HG02610 (cell line): ENCODE results near the gene ITGAX.
A peak's percentile ranks its signal among the peaks of the same experiment; 100 is the strongest.
"Not testable (repeated sequence)": the region's sequence is repeated elsewhere in the genome, so short reads cannot be mapped to it uniquely, and the experiment has no call there.

Experiments used
- ATAC-seq: cut with Tn5 transposase; IDR thresholded peaks from one replicate; pipeline ENCODE4 v1.9.1; 2021; ENCODE audit warnings: mild to moderate bottlenecking, moderate library complexity; ENCODE audit not compliant: unreplicated experiment

Gene ITGAX

DNA sequence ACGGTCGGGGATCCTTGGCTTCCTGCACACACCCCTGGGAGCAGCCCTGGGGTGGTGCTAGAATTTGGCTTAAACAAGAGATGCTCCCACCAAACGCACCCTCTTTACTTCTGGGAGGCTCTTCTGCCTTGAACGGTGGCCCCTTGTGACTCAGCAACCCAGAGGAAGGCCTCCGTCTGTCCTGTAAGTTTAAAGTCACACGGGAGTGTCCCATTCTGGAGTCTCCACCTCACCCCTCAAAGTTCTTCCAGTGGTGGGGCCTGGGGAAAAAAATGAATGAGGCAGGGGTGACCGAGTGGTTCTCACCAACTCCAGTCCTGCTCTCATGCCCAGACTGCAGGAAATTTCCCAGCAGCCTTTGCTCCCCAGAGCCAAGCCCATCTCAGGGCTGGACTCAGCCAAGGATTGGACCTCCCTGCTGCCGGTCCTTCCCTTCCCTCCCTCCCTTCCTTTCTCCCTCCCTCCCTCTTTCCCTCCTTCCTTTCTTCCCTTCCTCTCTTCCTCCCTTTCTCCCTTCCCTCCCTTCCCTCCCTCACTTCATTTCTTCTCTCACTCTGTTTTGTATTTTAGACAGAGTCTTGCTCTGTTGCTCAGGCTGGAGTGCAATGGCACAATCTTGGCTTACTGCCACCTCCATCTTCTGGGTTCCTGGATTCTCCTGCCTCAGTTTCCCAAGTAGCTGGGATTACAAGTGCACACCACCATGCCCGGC is 49.5 kb downstream of the ITGAX start:
- no peak for ATAC-seq

DNA sequence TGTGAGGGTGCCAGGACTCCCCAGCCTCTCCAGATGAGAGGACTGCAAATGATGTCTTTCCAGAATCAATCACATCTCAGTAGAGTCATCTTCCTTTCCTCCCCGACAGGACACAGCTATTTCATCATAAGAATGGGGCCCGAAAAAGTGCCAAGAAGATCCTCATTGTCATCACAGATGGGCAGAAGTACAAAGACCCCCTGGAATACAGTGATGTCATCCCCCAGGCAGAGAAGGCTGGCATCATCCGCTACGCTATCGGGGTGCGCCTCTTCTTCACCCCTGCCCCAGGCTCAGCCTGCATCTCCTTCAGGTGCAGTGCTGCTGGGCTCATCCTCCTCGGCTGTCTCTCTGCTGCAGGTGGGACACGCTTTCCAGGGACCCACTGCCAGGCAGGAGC is 52.4 kb downstream of the ITGAX start:
- ATAC-seq = no peak

DNA sequence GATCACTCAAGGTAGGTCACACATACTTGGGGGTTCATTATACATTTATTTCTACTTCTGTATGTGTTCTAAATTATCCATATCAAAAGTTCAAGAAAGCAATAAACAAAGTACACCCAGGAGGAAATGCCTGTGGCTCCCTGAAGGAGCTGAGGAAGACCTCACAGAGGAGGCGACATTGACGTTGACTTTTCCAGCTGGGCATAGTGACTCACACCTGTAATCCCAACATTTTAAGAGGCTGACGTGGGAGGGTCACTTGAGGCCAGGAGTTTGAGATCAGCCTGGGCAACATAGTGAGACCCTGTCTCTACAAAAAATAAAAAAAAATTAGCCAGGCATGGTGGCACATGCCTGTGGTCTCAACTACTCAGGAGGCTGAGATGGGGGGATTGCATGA is 54.5 kb downstream of the ITGAX start:
- no peak for ATAC-seq

DNA sequence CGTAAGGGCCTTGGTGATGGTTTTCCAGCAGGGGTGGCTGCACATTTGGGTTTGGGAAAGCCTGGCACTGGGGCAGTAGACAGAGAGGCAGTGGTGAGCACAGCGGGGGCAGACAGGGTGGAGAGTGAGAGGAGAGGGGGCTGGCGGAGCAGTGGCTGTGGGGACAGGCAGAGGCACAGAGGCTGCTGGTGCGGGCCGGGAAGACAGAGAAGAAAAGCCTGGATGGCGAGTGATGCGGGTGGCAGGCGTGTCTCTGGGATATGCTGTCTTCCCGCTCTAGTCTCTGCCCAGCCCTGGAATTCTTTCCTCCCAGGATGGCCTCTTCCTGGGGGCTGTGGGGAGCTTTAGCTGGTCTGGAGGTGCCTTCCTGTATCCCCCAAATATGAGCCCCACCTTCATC is 55.1 kb downstream of the ITGAX start:
- ATAC-seq = no peak

DNA sequence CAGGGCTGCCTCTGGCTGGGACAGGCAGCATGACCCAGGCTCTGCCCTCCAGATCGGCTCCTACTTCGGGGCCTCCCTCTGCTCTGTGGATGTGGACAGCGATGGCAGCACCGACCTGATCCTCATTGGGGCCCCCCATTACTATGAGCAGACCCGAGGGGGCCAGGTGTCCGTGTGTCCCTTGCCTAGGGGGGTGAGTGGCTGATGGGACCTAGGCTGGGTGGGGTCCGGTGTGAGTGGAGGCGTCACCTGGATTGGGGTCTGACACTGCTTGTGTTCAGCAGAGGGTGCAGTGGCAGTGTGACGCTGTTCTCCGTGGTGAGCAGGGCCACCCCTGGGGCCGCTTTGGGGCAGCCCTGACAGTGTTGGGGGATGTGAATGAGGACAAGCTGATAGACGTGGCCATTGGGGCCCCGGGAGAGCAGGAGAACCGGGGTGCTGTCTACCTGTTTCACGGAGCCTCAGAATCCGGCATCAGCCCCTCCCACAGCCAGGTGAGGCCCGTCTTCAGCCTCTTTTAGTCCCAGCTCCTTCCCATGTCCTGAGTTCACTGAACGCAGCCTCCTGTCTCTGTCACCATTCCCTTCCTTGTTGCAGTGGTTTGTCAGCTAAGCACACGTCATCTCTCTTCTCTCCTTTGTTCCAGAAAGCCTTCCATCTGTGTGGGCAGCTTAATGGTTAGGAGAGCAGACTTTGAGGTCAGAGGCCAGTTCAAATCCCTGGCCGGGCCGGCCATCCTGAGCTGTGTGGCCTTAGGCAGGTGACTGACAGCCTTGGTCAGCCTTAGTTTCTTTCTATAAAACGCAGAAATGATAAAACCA is 56.3 kb downstream of the ITGAX start:
- no peak for ATAC-seq

DNA sequence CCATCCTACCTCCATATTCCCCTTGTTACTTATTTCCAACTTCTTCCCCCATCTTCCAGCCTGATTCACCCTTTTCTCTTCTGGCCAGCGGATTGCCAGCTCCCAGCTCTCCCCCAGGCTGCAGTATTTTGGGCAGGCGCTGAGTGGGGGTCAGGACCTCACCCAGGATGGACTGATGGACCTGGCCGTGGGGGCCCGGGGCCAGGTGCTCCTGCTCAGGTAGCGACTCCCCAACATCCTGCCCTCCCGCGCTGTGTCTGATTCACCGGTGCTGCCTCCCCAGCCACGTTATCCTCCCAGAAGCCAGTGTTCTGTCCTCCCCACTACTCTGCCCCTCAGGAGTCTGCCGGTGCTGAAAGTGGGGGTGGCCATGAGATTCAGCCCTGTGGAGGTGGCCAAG is 57.8 kb downstream of the ITGAX start:
- no peak for ATAC-seq

DNA sequence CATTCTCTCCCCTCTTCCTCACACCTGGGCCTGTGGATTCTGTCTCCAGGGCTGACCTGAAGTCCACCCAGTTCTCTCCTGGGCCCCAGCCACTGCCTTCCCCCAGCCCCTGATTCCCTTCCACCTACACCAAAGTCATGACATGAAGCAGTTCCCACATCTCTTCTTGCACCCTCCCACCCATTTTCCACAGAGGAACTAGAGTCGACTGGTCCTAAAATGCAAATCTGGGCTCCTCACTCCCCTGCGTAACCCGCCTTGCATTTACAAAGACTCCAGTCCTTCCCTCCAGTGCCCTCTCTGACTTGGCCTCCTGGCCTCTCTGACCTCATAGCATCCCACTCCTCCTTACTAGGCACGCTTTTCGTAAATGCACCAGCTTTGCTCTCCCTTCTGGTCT is 58.4 kb downstream of the ITGAX start:
- ATAC-seq = no peak

DNA sequence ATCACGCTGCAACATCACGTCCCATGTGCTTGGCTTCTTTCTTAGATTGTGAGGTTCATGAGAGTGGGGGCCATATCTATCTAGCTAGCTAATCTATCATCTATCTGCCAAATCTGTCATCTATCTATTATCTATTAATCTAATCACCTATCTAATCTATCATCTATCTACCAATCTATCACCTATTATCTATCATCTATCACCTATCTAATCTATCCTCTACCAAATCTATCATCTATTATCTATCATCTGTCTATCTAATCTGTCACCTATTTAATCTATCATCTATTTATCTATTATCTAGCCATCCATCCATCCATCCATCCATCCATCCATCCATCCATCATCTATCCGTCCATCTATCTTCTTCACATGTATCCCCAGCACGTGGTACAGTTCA is 59.0 kb downstream of the ITGAX start:
- ATAC-seq = no peak

DNA sequence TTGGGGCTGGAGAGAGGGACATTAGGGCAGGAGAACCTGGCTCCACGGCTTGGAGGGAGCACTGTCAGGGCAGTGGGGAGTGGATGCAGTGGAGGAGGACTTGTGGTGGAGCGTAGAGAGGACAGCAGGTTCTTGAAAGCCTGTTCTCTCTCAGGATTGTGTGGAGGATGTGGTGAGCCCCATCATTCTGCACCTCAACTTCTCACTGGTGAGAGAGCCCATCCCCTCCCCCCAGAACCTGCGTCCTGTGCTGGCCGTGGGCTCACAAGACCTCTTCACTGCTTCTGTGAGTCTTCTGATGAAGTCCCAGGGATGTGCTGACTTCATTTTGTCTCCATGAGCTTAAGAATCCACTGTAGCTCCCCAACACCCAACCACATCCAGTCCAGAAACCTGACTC is 59.7 kb downstream of the ITGAX start:
- ATAC-seq = no peak

DNA sequence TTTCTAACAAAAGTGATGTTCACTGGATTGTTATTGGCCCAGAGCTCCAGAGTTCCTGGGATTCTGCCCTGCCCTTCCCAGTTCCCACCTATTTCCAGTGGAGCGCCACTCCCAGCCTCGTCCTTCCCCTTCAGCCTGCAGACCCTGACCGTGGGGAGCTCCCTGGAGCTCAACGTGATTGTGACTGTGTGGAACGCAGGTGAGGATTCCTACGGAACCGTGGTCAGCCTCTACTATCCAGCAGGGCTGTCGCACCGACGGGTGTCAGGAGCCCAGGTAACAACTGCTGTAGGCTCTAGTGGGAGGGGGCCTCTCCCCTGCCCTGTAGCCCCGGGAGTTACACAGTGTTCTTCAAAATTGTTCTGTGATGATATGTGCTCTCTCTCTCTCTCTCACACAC is 61.4 kb downstream of the ITGAX start:
- no peak for ATAC-seq

DNA sequence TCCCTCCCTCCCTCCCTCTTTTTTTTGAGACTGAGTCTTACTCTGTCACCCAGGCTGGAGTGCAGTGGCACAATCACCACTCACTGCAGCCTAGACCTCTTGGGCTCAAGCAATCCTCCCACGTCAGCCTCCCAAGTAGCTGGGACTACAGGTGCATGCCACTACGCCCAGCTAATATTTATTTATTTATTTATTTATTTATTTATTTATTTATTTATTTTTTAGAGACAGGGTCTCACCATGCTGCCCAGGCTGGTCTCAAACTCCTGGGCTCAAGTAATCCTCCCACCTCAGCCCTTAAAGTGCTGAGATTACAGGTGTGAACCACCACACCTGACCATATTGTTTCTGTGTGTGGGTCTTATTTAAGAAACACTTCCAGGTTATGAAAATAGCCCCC is 62.1 kb downstream of the ITGAX start:
- not testable (repeated sequence) for ATAC-seq

DNA sequence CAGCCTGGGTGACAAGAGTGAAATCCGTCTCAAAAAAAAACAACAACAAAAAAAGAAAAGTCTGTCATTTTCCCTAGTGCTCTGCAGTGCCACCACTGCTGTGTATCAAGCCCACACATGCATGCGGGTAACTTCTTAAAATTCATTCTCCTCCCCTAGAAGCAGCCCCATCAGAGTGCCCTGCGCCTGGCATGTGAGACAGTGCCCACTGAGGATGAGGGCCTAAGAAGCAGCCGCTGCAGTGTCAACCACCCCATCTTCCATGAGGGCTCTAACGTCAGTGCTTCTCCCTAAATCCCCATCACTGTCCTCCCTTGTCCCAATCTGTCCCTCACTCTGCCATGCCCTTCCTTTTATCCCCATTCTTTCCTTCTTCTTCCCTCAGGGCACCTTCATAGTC is 62.9 kb downstream of the ITGAX start:
- no peak for ATAC-seq

DNA sequence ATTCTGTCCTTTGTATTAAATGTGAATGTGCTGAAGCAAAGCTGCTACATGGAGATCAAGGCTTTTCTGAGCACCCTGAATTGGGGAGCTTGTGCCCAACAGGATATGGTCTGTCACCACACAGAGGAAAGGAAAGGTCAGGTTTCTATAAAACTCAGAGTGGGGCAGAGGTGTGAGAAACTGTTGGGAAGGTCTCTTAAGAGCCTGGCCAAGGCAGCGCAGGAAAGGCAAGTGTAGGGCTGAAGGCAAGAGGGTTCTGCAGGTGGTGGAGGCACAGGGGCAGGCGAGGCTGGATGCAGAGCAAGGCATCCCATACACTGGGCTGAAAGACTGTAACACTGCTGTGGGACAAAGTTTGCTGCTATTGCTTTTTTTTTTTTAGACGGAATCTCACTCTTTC is 65.1 kb downstream of the ITGAX start:
- no peak for ATAC-seq

DNA sequence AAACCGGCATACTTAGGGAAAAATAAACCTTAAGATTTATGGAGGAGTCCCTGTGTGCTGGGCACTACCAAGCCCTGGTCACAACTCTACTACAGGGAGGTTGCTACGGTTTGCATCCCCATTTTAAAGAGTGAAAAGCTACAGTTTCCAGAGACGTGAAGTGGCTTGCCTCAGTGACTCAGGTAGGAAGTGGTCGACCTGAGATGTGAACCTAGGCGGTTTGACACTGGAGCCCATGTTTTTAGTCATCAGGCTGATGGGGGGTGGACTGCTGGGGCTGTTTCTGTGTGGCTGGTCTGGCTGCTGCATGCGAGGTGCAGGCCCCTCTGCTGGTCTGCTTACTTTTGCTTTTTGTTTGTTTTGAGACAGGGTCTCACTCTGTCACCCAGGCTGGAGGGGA is 66.6 kb downstream of the ITGAX start:
- ATAC-seq = peak; percentile 87

DNA sequence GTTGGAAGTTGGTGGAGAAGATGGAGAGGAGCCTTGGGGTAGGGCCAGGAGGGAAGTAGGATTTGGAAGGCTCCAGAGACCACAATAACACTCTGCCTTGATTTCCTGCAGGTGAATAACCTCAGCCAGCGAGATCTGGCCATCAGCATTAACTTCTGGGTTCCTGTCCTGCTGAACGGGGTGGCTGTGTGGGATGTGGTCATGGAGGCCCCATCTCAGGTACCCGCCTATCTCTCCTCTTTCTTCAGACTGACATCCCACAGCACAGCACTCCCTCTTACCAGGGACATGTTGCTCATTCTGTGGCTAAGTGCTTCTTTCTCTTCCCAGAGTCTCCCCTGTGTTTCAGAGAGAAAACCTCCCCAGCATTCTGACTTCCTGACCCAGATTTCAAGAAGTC is 68.3 kb downstream of the ITGAX start:
- no peak for ATAC-seq

DNA sequence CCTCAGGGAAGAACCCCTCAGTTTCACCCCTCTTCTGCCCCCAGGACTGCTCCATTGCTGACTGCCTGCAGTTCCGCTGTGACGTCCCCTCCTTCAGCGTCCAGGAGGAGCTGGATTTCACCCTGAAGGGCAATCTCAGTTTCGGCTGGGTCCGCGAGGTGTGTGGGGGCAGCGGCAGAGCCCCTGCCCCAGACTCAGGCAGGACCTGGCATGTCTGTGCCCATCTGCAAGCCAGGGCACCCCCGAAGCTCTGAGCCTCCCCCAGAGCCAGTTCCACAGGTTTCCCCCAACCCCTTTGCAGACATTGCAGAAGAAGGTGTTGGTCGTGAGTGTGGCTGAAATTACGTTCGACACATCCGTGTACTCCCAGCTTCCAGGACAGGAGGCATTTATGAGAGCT is 68.8 kb downstream of the ITGAX start:
- no peak for ATAC-seq

DNA sequence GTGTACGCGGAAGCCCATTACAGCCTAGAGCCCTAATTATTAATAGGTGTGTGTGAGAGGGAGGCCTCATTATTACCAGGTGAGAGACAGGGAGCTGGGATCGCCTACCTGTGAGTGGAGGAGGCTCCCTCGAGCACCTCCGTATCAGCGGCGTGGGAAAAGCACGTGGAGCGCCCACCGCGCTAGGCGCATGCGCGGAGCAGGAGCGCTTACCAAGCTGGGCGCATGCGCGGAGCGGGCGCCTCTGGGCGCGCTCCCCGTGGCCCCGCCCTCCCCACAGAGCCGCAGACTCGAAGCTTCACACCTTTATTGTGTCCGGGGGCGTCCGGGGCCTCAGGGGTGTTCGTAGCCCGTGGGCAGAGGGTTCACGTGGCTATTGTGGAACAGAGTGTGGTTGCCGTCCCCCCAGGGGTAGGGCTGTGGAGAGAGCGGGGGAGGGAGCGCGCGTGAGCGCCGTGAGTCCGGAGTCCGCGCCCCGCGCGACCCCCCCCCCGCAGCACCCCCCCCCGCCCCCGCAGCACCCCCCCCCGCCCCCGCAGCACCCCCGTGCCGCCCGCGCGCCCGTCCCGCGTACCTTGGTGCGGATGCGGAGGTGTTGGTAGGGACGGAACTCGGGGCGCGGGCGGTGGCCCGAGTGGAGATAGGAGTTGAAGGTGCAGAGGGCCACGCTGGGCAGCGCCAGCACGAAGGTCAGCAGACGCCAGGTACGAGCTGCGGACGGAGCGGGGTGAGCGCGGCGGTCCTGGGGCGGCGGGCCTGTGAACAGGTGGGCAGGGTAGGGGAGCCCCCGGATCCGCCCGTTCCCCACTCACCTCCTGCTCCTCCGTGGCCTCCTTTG is 72.7 kb downstream of the ITGAX start:
- no peak for ATAC-seq

DNA sequence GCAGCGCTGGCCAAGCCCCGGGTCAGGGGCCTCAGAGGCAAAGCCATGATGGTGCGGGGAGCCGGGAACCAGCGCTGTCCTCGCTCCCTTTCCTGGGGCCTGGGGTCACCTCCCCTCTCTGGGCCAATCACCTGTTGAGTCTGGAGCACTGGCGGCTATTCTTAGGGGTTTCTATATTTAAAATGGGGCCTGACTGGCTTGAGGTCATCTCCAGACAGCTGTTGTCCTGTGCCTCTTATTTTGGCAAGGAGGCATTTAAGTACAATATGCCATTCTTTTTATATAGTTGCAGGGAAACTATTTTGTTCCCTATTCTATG is 73.3 kb downstream of the ITGAX start, which contains the start of gene COX6A2:
COX6A2 (minus strand) TSS at position 82 of the 319 bp plus-strand sequence; CDS start at position 47, 35 bp downstream.
- no peak for ATAC-seq

DNA sequence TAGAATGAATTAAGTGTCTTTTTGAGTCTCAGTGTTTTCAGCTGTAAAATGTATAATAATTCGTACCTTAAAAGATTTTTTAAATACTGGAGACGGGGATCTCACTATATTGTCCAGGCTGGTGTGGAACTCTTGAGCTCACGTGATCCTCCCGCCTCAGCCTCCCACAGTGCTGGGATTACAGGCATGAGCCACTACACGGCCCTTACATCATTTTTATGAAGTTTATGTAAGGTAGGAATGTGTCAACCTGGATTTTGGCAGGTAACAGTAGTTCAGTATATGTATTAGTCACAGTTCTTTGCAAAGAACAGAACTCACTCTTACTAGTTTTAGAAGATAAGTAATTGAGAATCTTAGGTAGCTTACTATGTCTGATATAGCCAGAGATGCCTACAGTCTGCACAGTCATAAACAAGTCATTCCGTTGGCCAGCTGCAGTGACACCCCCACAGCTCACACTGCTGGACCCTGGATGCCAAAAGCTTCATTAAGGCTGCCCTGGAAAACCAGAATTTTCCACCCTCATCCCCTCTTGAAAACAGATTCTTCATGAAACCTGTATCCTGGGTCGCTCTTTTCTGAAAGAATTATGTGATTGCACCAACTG is 73.8 kb downstream of the ITGAX start:
- no peak for ATAC-seq

DNA sequence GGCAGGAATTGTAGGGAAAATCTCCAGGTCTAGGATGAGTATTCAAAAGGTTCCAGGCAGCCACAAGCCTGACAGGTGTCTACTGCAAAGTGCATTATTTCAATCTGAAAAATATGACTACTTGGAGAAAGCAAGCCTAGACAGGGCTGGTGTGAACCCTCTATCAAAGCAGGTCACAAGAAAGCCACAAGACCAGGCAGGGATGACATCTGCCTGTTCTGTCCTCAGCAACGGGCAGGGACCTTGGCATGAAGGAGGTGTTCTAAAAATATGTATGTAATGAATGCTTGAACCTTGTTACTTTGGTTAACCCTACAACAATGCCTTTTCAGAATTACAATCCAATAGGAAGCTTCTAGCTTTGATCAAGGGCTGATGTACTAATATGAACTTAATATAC is 74.3 kb downstream of the ITGAX start:
- ATAC-seq = no peak

DNA sequence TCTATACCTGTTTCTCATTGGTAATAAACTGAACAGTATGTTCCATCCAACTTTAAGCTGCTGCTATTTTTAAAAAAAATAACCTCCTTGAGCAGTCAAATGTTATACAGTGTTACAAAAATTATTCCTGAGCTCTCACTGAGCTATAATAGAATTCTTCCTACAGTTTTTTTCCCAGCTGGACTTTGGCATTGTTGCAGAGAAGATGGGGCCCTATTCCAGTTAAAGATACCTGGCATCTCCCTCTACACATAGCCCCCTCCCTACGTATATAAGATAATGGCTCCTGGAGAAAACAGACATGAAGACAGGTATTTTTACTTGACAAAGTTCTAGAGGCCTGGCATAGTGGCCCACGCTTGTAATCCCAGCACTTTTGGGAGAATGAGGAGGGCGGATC is 74.8 kb downstream of the ITGAX start:
- no peak for ATAC-seq
